Measurements from ENCODE around the gene NKAIN2.

GRCh38 chr6:124389127-124389526 lies 585.5 kb downstream of the NKAIN2 start:
- TF ChIP-seq CTCF (tag by site-specific recombination; IDR thresholded peaks at IDR 0.05): no peak
- no peak for TF ChIP-seq ZNF24 (tag by site-specific recombination; IDR thresholded peaks at IDR 0.05)
- TF ChIP-seq HOXD13 (CRISPR knock-in tag; IDR thresholded peaks at IDR 0.05; ENCODE audit: borderline replicate concordance): no peak
- no peak for TF ChIP-seq ZNF830 (tag by site-specific recombination; IDR thresholded peaks at IDR 0.05; ENCODE audit: low read depth)
